ENCODE data around the gene SYT9.

SYT9 gene

GRCh38 chr11:7414973-7415817, 163.5 kb downstream of the SYT9 start:
- no peaks in the 10 kb centered on the region for H3K9me3 ChIP-seq (ENCODE audit: control insufficient read depth, insufficient read depth, low read length)
- H3K9me2 ChIP-seq (replicated peaks; ENCODE audit: control insufficient read depth, low read length), result no peaks in the 10 kb centered on the region
- H3K27ac ChIP-seq (ENCODE audit: low read depth, low read length), result no peak overlapping the region
- no peak overlapping the region for H3K4me2 ChIP-seq (ENCODE audit: low read length)
- H3K79me2 ChIP-seq (ENCODE audit: control insufficient read depth, low read length), result no peaks in the 10 kb centered on the region
- H3K36me3 ChIP-seq (ENCODE audit: control insufficient read depth, low read length), result no peaks in the 10 kb centered on the region
- 0 out of 2 replicates have a peak, but pooled peaks cover 2% of the 10 kb centered on the region for H3K27me3 ChIP-seq (ENCODE audit: control insufficient read depth, low read length)
- no peak for TF ChIP-seq EZH2phosphoT487 (IDR thresholded peaks at IDR 0.05; ENCODE audit: borderline replicate concordance, low read length)
- no peak for TF ChIP-seq CTCF (IDR thresholded peaks at IDR 0.05; ENCODE audit: low read depth, low read length, poor library complexity, severe bottlenecking)
- H3K4me3 ChIP-seq (ENCODE audit: low read length), result no peak overlapping the region
- H3F3A ChIP-seq (ENCODE audit: control insufficient read depth, insufficient read depth), result no peaks in the 10 kb centered on the region
- H3K4me1 ChIP-seq (ENCODE audit: control insufficient read depth, low read length), result no peaks in the 10 kb centered on the region
- H4K20me1 ChIP-seq (ENCODE audit: control insufficient read depth, insufficient read depth, low read depth, low read length), result no peaks in the 10 kb centered on the region

- Histone ChIP-seq H3K79me2 (ENCODE audit: control insufficient read depth, low read length) (no peaks in the 10 kb centered on the region), H3K4me1 (ENCODE audit: control insufficient read depth, low read length) (no peaks in the 10 kb centered on the region), H3K27me3 (ENCODE audit: control insufficient read depth, low read length) (0 out of 2 replicates have a peak, but pooled peaks cover 2% of the 10 kb centered on the region), H3K36me3 (ENCODE audit: control insufficient read depth, low read length) (no peaks in the 10 kb centered on the region), H4K20me1 (ENCODE audit: control insufficient read depth, insufficient read depth, low read depth, low read length) (no peaks in the 10 kb centered on the region), H3K4me2 (ENCODE audit: low read length) (no peak overlapping the region), H3K27ac (ENCODE audit: low read depth, low read length) (no peak overlapping the region), H3K9me3 (ENCODE audit: control insufficient read depth, insufficient read depth, low read length) (no peaks in the 10 kb centered on the region), H3K9me2 (replicated peaks; ENCODE audit: control insufficient read depth, low read length) (no peaks in the 10 kb centered on the region), H3F3A (ENCODE audit: control insufficient read depth, insufficient read depth) (no peaks in the 10 kb centered on the region), H3K4me3 (ENCODE audit: low read length) (no peak overlapping the region)
- TF ChIP-seq EZH2phosphoT487 (IDR thresholded peaks at IDR 0.05; ENCODE audit: borderline replicate concordance, low read length) (no peak), CTCF (IDR thresholded peaks at IDR 0.05; ENCODE audit: low read depth, low read length, poor library complexity, severe bottlenecking) (no peak)
Observed at GRCh38 chr11:7416080-7416479, 164.4 kb downstream of the SYT9 start.

GRCh38 chr11:7417328-7417727, 165.6 kb downstream of the SYT9 start:
- Histone ChIP-seq H3K9me3 (ENCODE audit: control insufficient read depth, insufficient read depth, low read length) (no peaks in the 10 kb centered on the region), H3K79me2 (ENCODE audit: control insufficient read depth, low read length) (no peaks in the 10 kb centered on the region), H3K27me3 (ENCODE audit: control insufficient read depth, low read length) (0 out of 2 replicates have a peak, but pooled peaks cover 2% of the 10 kb centered on the region), H3K4me2 (ENCODE audit: low read length) (no peak overlapping the region), H3K4me1 (ENCODE audit: control insufficient read depth, low read length) (peaks cover 2% of the 10 kb centered on the region), H3K36me3 (ENCODE audit: control insufficient read depth, low read length) (no peaks in the 10 kb centered on the region), H4K20me1 (ENCODE audit: control insufficient read depth, insufficient read depth, low read depth, low read length) (no peaks in the 10 kb centered on the region), H3F3A (ENCODE audit: control insufficient read depth, insufficient read depth) (no peaks in the 10 kb centered on the region), H3K4me3 (ENCODE audit: low read length) (no peak overlapping the region), H3K9me2 (replicated peaks; ENCODE audit: control insufficient read depth, low read length) (no peaks in the 10 kb centered on the region), H3K27ac (ENCODE audit: low read depth, low read length) (no peak overlapping the region)
- no peak for TF ChIP-seq EZH2phosphoT487 (IDR thresholded peaks at IDR 0.05; ENCODE audit: borderline replicate concordance, low read length)
- no peak for TF ChIP-seq CTCF (IDR thresholded peaks at IDR 0.05; ENCODE audit: low read depth, low read length, poor library complexity, severe bottlenecking)
